IMR-90 (cell line): ENCODE results near the gene FBXW11.

Experiments
- CEBPB ChIP-seq: IDR thresholded peaks from 2 replicates; pipeline ENCODE4 v1.6.1; 2012; ENCODE audit warnings: low read depth, low read length, improper control_type of control experiment
- CHD1 ChIP-seq: IDR thresholded peaks from 2 replicates; pipeline ENCODE4 v1.6.1; 2012; ENCODE audit warnings: low read depth, low read length, improper control_type of control experiment
- CTCF ChIP-seq: conservative IDR thresholded peaks from 2 replicates; pipeline ENCODE4 v1.5.1; 2012; ENCODE audit warnings: mild to moderate bottlenecking, low read depth, low read length, improper control_type of control experiment
- FOS ChIP-seq: fragments of 150-350 bp; IDR thresholded peaks from 2 replicates; pipeline ENCODE4 v1.6.1; 2016; ENCODE audit warnings: low read depth, low read length
- MAFK ChIP-seq: IDR thresholded peaks from 2 replicates; pipeline ENCODE4 v1.6.1; 2012; ENCODE audit warnings: low read depth, low read length, improper control_type of control experiment
- MAZ ChIP-seq: IDR thresholded peaks from 2 replicates; pipeline ENCODE4 v1.6.1; 2012; ENCODE audit warnings: low read depth, mild to moderate bottlenecking, low read length, improper control_type of control experiment, moderate library complexity, borderline replicate concordance
- POLR2A ChIP-seq: IDR thresholded peaks from 2 replicates; pipeline ENCODE4 v1.6.1; 2012; ENCODE audit warnings: mild to moderate bottlenecking, low read depth, low read length
- RAD21 ChIP-seq: IDR thresholded peaks from 2 replicates; pipeline ENCODE4 v1.6.1; 2012; ENCODE audit warnings: low read length, improper control_type of control experiment
- RCOR1 ChIP-seq: IDR thresholded peaks from 2 replicates; pipeline ENCODE4 v1.6.1; 2012; ENCODE audit warnings: mild to moderate bottlenecking, low read length, improper control_type of control experiment; ENCODE audit not compliant: insufficient replicate concordance
- TF ChIP-seq, protein P1 (sequence below): fragments of 150-350 bp; IDR thresholded peaks from 2 replicates; pipeline ENCODE4 v1.6.1; 2017; ENCODE audit warnings: mild to moderate bottlenecking, antibody characterized with exemption, low read length, low read depth
- TF ChIP-seq, protein P2 (sequence below): fragments of 150-350 bp; IDR thresholded peaks from 2 replicates; pipeline ENCODE4 v1.6.1; 2016; ENCODE audit warnings: low read depth, mild to moderate bottlenecking, low read length, moderate library complexity, borderline replicate concordance

GRCh38 chr5:172003746-172004145 is 2.7 kb downstream of the FBXW11 start:
- TF ChIP-seq CTCF, result no peak
- TF ChIP-seq, protein P1, sequence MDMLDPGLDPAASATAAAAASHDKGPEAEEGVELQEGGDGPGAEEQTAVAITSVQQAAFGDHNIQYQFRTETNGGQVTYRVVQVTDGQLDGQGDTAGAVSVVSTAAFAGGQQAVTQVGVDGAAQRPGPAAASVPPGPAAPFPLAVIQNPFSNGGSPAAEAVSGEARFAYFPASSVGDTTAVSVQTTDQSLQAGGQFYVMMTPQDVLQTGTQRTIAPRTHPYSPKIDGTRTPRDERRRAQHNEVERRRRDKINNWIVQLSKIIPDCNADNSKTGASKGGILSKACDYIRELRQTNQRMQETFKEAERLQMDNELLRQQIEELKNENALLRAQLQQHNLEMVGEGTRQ, result no peak
- TF ChIP-seq POLR2A, result no peak
- no peak for TF ChIP-seq MAFK
- no peak for TF ChIP-seq FOS
- TF ChIP-seq CEBPB, result no peak
- no peak for TF ChIP-seq RCOR1
- TF ChIP-seq MAZ, result no peak
- TF ChIP-seq, protein P2, sequence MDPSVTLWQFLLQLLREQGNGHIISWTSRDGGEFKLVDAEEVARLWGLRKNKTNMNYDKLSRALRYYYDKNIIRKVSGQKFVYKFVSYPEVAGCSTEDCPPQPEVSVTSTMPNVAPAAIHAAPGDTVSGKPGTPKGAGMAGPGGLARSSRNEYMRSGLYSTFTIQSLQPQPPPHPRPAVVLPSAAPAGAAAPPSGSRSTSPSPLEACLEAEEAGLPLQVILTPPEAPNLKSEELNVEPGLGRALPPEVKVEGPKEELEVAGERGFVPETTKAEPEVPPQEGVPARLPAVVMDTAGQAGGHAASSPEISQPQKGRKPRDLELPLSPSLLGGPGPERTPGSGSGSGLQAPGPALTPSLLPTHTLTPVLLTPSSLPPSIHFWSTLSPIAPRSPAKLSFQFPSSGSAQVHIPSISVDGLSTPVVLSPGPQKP, result no peak
- TF ChIP-seq CHD1, result no peak
- TF ChIP-seq RAD21, result no peak
